ENCODE data around the gene BRPF1.
A peak's percentile ranks its signal among the peaks of the same experiment; 100 is the strongest.
"Not testable (repeated sequence)": the region's sequence is repeated elsewhere in the genome, so short reads cannot be mapped to it uniquely, and the experiment has no call there.

BRPF1 gene

DNA sequence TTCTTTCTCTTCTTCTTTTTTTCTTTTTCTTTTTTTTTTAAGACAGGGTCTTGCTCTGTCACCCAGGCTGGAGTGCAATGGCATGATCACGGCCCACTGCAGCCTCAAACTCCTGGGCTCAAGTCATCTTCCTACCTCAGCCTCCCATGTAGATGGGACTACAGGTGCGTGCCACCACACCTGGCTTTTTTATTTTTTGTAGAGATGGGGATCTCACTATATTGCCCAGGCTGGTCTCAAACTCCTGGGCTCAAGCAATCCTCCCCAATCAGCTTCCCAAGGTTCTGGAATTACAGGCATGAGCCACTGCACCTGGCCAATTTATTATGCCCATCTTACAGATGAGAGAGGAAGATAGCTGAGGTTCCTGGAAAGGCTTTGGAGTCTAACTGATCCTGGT is 39.5 kb downstream of the BRPF1 start:
- not testable (repeated sequence) for H3K27me3 ChIP-seq (ENCODE audit: control insufficient read depth in 1 of 2, insufficient read depth in 2 of 2, low read length in 2 of 2)
- H3K27ac ChIP-seq (ENCODE audit: low read depth, low read length), result peak overlapping the region; percentile 87

DNA sequence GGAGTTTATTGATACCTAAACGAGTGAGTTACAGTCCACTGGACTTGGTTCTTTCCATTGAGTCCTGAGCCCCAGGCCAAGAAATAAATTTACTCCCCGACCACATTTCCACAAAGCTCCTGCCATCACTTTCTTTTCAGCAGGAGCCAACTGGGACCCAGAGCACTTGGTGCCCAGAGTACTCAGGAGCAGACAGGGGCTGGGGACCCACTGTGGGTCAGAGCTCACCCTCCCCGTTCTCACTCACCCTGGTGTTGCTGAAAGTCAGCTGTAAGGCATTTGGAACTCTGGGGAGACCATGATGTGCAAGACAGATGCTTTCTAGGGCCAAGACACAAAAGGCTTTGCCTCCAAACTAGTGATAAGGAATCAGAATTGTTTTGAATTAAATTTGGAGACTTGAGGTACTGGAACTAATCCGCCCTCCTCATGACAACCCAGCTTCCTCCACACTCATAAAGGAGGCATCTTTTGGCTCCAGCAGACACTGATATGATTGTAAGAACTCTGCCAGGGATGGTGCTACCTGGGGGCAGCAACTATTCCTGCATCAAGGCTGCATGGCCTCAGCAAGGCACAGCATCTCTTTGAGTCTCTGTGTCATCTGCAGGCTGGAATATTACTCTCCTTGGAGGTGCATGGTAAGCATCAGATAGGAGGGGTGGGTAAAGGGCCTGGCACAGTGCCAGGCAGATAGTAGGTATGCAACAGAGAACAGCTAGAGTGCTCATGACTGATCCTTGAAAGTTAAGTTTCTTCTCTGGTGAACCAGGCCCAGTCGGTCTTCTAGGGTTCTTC is 45.6 kb downstream of the BRPF1 start:
- H3K27me3 ChIP-seq (ENCODE audit: control insufficient read depth in 1 of 2, insufficient read depth in 2 of 2, low read length in 2 of 2), result no peaks in the 10 kb centered on the region
- no peaks in the 10 kb centered on the region for H3K9me3 ChIP-seq (ENCODE audit: low read length)
- H3K27ac ChIP-seq (ENCODE audit: low read depth, low read length), result no peak overlapping the region
- no peak overlapping the region for H3K9ac ChIP-seq (ENCODE audit: low read length)
- H3K4me3 ChIP-seq (ENCODE audit: low read depth in 1 of 2, low read length in 2 of 2), result no peak overlapping the region
- H3K4me1 ChIP-seq (ENCODE audit: insufficient read depth, low read length), result peaks cover 9% of the 10 kb centered on the region
- peaks cover 22% of the 10 kb centered on the region for H3K36me3 ChIP-seq (ENCODE audit: insufficient read depth, low read length)

More for the DNA sequence above, 39.5 kb downstream of the BRPF1 start:
- H3K4me1 ChIP-seq (ENCODE audit: insufficient read depth, low read length), result peaks cover 27% of the 10 kb centered on the region
- not testable (repeated sequence) for H3K36me3 ChIP-seq (ENCODE audit: insufficient read depth, low read length); H3K9me3 ChIP-seq (ENCODE audit: low read length); H3K9ac ChIP-seq (ENCODE audit: low read length); H3K4me3 ChIP-seq (ENCODE audit: low read depth in 1 of 2, low read length in 2 of 2)

DNA sequence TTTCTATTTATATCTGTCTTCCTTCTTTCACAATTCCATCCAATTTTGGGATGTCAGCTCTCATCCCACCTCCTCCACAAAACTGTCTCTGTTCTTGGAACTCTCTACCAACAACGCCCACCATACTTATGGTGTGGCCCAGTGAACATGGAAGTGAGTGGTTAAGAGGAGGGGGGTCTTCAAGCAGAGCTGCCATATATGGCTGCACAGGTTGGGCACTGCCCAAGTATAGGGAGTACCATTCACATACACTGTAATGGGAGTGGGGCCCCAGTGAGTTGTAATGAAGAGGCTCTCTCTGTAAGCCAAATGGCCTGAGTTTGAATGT is 46.1 kb downstream of the BRPF1 start:
- Histone ChIP-seq H3K9me3 (ENCODE audit: low read length) (no peaks in the 10 kb centered on the region), H3K4me3 (ENCODE audit: low read depth in 1 of 2, low read length in 2 of 2) (no peak overlapping the region), H3K36me3 (ENCODE audit: insufficient read depth, low read length) (peaks cover 28% of the 10 kb centered on the region), H3K27ac (ENCODE audit: low read depth, low read length) (no peak overlapping the region), H3K9ac (ENCODE audit: low read length) (no peak overlapping the region), H3K4me1 (ENCODE audit: insufficient read depth, low read length) (peaks cover 9% of the 10 kb centered on the region), H3K27me3 (ENCODE audit: control insufficient read depth in 1 of 2, insufficient read depth in 2 of 2, low read length in 2 of 2) (no peaks in the 10 kb centered on the region)

DNA sequence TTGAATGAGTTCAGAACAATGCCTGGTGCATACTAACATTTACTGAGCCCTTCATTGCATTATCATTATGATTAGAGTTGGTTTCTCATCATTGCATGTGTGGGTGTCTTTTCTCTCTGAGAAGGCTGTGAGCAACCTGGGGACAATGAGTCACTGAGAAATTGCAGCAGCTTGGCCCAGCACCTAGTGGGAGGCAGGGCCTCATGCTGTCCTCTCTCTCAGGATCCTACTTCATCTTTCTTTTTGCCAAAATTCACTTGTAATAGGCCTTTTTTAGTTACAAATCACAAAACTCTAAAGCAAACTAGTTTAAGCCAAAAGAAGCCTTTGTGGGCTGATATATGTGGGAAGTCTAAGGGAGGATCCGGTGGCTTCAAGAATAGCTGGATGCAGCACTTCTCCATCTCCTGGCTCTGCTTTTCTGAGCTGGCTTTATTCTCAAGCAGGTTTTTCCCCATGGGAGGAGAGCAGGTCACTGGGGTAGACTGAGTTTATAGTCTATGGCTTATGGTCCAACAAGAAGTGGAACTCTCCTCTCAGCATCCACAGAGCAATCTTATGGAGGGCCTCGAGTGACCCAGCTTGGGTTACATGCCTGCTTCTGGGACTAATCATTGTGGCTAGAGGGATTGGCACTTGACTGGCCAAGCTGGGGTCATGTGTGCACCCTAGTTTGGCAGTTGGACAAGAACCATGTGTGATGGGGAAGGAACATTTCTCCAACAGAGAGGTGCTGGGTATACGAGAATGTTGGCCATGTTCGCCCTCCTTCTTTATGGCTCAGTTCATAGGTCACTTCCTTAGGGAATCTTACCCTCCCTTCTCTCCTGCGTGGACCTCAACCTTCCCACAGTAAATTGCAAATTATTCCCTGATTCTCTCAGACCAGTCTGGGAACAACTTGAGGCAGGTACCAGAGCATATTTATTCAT is 46.9 kb downstream of the BRPF1 start:
- no peaks in the 10 kb centered on the region for H3K27me3 ChIP-seq (ENCODE audit: control insufficient read depth in 1 of 2, insufficient read depth in 2 of 2, low read length in 2 of 2)
- no peak overlapping the region for H3K9ac ChIP-seq (ENCODE audit: low read length)
- H3K4me3 ChIP-seq (ENCODE audit: low read depth in 1 of 2, low read length in 2 of 2), result no peak overlapping the region
- H3K27ac ChIP-seq (ENCODE audit: low read depth, low read length), result no peak overlapping the region
- no peaks in the 10 kb centered on the region for H3K9me3 ChIP-seq (ENCODE audit: low read length)
- peaks cover 30% of the 10 kb centered on the region for H3K36me3 ChIP-seq (ENCODE audit: insufficient read depth, low read length)
- peaks cover 9% of the 10 kb centered on the region for H3K4me1 ChIP-seq (ENCODE audit: insufficient read depth, low read length)

DNA sequence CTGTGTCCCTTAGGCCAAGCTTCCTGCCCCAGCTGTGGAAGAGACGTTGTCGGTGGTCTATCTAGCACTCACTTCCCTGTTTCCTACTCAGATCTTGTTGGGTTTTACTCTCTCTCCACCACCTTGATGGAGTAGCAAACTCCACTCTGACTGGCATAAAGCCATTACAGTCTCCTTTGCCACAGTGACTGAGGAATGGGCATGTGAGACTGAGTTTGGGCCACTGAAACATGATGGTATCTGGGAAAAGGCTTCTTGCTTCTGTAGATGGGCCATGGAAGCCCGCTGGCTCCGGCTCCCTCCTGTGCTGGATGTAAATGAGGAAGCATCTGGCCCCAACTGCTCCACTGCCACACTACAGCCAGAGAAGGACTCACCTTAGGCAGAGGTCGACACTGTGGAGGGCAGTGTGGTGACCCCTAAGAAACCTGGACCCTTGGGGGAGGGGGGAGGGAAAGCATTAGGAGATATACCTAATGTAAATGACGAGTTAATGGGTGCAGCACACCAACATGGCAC is 47.6 kb downstream of the BRPF1 start:
- Histone ChIP-seq H3K4me1 (ENCODE audit: insufficient read depth, low read length) (peaks cover 9% of the 10 kb centered on the region), H3K36me3 (ENCODE audit: insufficient read depth, low read length) (peaks cover 37% of the 10 kb centered on the region)

DNA sequence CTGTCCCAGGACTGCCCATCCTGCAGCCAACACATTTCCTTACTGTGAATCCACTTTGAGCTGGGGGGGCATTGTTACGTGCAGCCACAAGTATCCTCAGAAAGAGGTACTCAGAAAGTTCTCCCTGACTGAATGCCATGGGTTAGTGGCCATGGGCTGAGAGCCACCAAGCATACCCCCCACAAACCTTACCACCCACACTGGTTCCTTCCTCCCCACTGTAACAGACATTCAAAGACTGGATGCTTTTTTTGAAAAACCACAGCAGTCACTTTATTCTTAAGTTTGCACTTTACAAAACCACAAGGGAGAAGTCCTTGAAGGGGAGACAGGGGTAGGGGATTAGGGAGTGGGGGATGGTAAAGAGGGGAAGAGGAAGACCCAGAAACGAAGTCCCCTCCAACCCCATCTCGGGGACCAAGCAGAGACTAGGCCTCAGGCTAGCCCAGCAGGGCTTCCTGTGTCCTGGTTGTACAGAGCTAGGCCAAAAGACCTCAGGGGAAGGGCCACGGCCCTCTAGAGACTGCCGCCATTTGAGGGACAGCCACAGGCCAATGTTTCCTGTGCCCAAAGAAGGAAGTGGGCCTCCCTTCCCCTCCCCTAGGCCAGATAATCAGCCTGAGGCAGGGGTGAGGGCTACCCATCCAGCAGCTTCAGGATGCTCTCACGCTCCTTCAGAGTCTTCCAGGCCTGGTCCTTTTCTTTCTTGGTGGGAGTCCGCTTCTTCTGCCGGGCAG is 48.4 kb downstream of the BRPF1 start:
- peaks cover 9% of the 10 kb centered on the region for H3K4me1 ChIP-seq (ENCODE audit: insufficient read depth, low read length)
- H3K27ac ChIP-seq (ENCODE audit: low read depth, low read length), result no peak overlapping the region
- peaks cover 38% of the 10 kb centered on the region for H3K36me3 ChIP-seq (ENCODE audit: insufficient read depth, low read length)
- H3K9ac ChIP-seq (ENCODE audit: low read length), result no peak overlapping the region
- H3K4me3 ChIP-seq (ENCODE audit: low read depth in 1 of 2, low read length in 2 of 2), result no peak overlapping the region
- no peaks in the 10 kb centered on the region for H3K9me3 ChIP-seq (ENCODE audit: low read length)
- no peaks in the 10 kb centered on the region for H3K27me3 ChIP-seq (ENCODE audit: control insufficient read depth in 1 of 2, insufficient read depth in 2 of 2, low read length in 2 of 2)

More for the DNA sequence above, 47.6 kb downstream of the BRPF1 start:
- Histone ChIP-seq H3K9me3 (ENCODE audit: low read length) (no peaks in the 10 kb centered on the region), H3K4me3 (ENCODE audit: low read depth in 1 of 2, low read length in 2 of 2) (no peak overlapping the region), H3K27ac (ENCODE audit: low read depth, low read length) (no peak overlapping the region), H3K9ac (ENCODE audit: low read length) (no peak overlapping the region), H3K27me3 (ENCODE audit: control insufficient read depth in 1 of 2, insufficient read depth in 2 of 2, low read length in 2 of 2) (no peaks in the 10 kb centered on the region)

DNA sequence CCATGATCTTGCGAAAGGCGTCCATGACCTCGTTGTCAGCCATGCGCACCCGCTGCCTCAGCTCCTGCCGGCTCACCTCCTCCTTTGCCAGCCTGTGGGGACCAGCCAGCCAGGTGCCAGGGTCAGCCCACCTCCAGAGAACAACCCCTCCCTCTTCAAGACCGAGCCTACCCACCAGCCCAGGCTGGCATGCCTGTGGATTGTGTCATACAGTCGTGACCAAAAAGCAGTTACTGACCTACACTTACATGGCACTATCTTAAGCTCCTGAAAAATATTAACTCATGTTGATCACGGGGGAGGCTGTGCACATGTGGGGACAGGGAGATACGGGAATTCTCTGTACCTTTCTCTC is 48.9 kb downstream of the BRPF1 start:
- no peak overlapping the region for H3K9ac ChIP-seq (ENCODE audit: low read length)
- H3K4me3 ChIP-seq (ENCODE audit: low read depth in 1 of 2, low read length in 2 of 2), result no peak overlapping the region
- H3K27ac ChIP-seq (ENCODE audit: low read depth, low read length), result no peak overlapping the region
- peaks cover 9% of the 10 kb centered on the region for H3K4me1 ChIP-seq (ENCODE audit: insufficient read depth, low read length)
- H3K9me3 ChIP-seq (ENCODE audit: low read length), result no peaks in the 10 kb centered on the region
- H3K27me3 ChIP-seq (ENCODE audit: control insufficient read depth in 1 of 2, insufficient read depth in 2 of 2, low read length in 2 of 2), result no peaks in the 10 kb centered on the region
- peaks cover 44% of the 10 kb centered on the region for H3K36me3 ChIP-seq (ENCODE audit: insufficient read depth, low read length)

DNA sequence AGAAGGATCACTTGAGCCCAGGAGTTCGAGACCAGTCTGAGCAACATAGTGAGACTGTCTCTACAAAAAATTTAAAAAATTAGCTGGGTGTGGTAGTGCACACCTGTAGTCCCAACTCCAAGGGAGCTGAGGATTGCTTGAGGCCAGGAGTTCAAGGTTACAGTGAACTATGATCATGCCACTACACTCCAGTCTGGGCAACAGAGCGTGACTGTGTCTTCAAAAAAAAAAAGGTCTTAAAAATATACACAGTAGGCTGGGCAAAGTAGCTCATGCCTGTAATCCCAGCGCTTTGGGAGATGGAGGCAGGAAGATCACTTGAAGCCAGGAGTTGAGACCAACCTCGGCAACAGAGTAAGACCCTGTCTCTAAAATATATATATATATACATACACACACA is 49.4 kb downstream of the BRPF1 start:
- H3K36me3 ChIP-seq (ENCODE audit: insufficient read depth, low read length), result peaks cover 47% of the 10 kb centered on the region
- no peak overlapping the region for H3K9ac ChIP-seq (ENCODE audit: low read length)
- H3K4me1 ChIP-seq (ENCODE audit: insufficient read depth, low read length), result peaks cover 9% of the 10 kb centered on the region

DNA sequence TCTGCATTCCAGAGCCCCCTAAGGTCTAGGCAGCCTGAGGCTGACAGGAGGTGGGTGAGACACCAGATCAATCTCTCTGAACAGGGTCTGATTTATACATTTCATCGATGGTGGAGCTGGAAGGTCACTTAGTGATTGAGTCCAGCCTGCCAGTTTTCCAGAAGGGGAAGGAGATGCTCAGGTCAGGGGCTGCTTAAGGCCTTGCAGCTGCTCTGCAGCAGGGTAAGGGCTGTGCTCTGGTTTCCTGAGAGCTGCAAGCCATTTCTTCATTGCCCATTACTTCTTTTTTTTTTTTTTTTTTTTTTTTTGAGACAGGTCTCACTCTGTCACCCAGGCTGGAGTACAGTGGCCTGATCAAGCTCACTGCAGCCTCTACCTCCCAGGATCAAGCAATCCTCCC is 50.0 kb downstream of the BRPF1 start:
- H3K27ac ChIP-seq (ENCODE audit: low read depth, low read length), result no peak overlapping the region
- H3K27me3 ChIP-seq (ENCODE audit: control insufficient read depth in 1 of 2, insufficient read depth in 2 of 2, low read length in 2 of 2), result no peaks in the 10 kb centered on the region
- no peaks in the 10 kb centered on the region for H3K9me3 ChIP-seq (ENCODE audit: low read length)
- H3K4me3 ChIP-seq (ENCODE audit: low read depth in 1 of 2, low read length in 2 of 2), result no peak overlapping the region
- H3K4me1 ChIP-seq (ENCODE audit: insufficient read depth, low read length), result peaks cover 9% of the 10 kb centered on the region
- H3K36me3 ChIP-seq (ENCODE audit: insufficient read depth, low read length), result peaks cover 53% of the 10 kb centered on the region
- H3K9ac ChIP-seq (ENCODE audit: low read length), result no peak overlapping the region

More for the DNA sequence above, 49.4 kb downstream of the BRPF1 start:
- Histone ChIP-seq H3K9me3 (ENCODE audit: low read length) (no peaks in the 10 kb centered on the region), H3K27ac (ENCODE audit: low read depth, low read length) (no peak overlapping the region), H3K27me3 (ENCODE audit: control insufficient read depth in 1 of 2, insufficient read depth in 2 of 2, low read length in 2 of 2) (no peaks in the 10 kb centered on the region), H3K4me3 (ENCODE audit: low read depth in 1 of 2, low read length in 2 of 2) (no peak overlapping the region)

DNA sequence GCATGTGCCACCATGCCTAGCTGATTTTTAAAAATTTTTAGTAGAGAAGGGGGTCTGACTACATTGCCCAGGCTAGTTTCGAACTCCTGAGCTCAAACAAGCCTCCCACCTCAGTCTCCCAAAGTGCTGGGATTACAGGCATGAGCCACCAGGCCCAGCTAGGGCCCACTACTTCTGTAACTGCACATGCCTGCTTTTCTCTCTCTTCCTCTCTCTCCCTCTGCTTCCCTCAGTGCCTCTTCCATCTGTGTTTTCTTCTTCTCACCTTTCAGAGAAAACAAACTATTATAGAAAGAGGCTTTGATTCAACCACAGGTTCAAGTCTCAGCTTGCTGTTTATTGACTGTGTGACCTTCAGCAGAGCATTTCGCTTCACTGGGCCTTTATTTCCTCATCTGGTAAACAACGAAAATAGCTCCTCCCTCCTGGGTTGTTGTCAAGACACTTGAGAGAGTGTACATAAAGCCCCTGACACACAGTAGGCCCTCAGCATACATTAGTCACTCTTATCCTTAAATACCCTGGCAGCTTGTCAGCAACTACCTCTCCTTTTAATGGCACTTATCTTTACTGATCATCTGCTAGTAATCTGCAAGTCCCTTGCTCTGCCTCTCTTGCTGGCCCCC is 50.6 kb downstream of the BRPF1 start:
- Histone ChIP-seq H3K4me1 (ENCODE audit: insufficient read depth, low read length) (peaks cover 9% of the 10 kb centered on the region), H3K9me3 (ENCODE audit: low read length) (no peaks in the 10 kb centered on the region), H3K27ac (ENCODE audit: low read depth, low read length) (no peak overlapping the region), H3K36me3 (ENCODE audit: insufficient read depth, low read length) (peaks cover 58% of the 10 kb centered on the region), H3K4me3 (ENCODE audit: low read depth in 1 of 2, low read length in 2 of 2) (no peak overlapping the region), H3K9ac (ENCODE audit: low read length) (no peak overlapping the region), H3K27me3 (ENCODE audit: control insufficient read depth in 1 of 2, insufficient read depth in 2 of 2, low read length in 2 of 2) (no peaks in the 10 kb centered on the region)

DNA sequence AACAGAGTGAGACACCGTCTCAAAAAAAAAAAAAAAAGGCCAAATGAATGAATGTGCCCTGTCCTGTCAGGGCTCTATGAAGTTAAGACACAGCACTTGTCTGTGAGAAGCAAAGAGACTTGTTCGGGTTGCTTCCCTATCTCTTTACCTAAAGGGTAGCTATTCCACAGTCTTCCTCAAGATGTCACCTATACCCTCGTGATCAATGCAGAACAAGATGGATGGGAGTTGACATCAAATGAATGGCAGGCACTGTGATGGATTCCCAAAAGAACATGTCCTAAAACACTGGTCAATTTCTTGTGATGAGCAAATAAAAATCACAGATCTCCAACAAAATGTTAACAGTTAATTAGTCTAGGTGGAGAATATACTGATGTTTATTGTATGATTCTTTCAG is 51.2 kb downstream of the BRPF1 start:
- Histone ChIP-seq H3K4me1 (ENCODE audit: insufficient read depth, low read length) (peaks cover 9% of the 10 kb centered on the region), H3K4me3 (ENCODE audit: low read depth in 1 of 2, low read length in 2 of 2) (no peak overlapping the region), H3K36me3 (ENCODE audit: insufficient read depth, low read length) (peaks cover 65% of the 10 kb centered on the region), H3K27ac (ENCODE audit: low read depth, low read length) (no peak overlapping the region), H3K9me3 (ENCODE audit: low read length) (no peaks in the 10 kb centered on the region), H3K27me3 (ENCODE audit: control insufficient read depth in 1 of 2, insufficient read depth in 2 of 2, low read length in 2 of 2) (no peaks in the 10 kb centered on the region), H3K9ac (ENCODE audit: low read length) (no peak overlapping the region)
